MM.1S (cell line): ENCODE data around the gene VCL.

Experiments used
- EZH2 ChIP-seq: fragments of 300-600 bp; sonication (generic); optimal IDR thresholded peaks from 2 replicates; pipeline ENCODE3; 2017; ENCODE audit warnings: low read depth, mild to moderate bottlenecking, antibody characterized with exemption, low read length, mixed read lengths
- EZH2phosphoT487 ChIP-seq: fragments of 300-600 bp; sonication (generic); IDR thresholded peaks from 2 replicates; pipeline ENCODE4 v1.6.1; 2018; ENCODE audit warnings: antibody characterized with exemption, low read length
- TF ChIP-seq, protein P1 (sequence below): fragments of 300-600 bp; sonication (generic); IDR thresholded peaks from 2 replicates; pipeline ENCODE4 v1.5.1; 2016; ENCODE audit warnings: antibody characterized with exemption, low read length, mixed read lengths

DNA sequence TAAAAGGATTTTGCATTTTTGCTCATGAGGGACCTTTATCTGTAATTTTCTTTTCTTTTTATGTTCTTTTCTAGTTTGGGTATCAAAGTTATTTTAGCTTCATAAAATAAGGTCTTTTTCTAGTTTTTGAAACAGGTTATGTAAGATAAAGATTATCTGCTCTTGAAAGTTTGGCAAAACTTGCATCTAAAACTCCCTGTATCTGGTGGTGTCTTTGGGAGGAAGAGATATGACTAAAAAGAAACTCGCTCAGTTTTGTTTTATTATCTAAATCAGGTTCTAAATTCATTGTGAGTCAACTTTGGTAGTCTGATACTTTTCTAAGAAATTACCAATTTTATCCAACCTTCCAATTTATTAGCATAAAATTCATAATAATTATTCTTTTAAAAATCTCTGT is 55.1 kb downstream of the VCL start:
- TF ChIP-seq, protein P1, sequence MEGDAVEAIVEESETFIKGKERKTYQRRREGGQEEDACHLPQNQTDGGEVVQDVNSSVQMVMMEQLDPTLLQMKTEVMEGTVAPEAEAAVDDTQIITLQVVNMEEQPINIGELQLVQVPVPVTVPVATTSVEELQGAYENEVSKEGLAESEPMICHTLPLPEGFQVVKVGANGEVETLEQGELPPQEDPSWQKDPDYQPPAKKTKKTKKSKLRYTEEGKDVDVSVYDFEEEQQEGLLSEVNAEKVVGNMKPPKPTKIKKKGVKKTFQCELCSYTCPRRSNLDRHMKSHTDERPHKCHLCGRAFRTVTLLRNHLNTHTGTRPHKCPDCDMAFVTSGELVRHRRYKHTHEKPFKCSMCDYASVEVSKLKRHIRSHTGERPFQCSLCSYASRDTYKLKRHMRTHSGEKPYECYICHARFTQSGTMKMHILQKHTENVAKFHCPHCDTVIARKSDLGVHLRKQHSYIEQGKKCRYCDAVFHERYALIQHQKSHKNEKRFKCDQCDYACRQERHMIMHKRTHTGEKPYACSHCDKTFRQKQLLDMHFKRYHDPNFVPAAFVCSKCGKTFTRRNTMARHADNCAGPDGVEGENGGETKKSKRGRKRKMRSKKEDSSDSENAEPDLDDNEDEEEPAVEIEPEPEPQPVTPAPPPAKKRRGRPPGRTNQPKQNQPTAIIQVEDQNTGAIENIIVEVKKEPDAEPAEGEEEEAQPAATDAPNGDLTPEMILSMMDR, result no peak
- TF ChIP-seq EZH2phosphoT487, result no peak
- no peak for TF ChIP-seq EZH2
